HK-2 (cell line): ENCODE results near the gene UNC50.

ENCODE experiments used
- DNase-seq: peaks from one replicate; pipeline ENCODE4 v3.0.0-alpha.2; 2018; ENCODE audit not compliant: unreplicated experiment

UNC50 gene, protein sequence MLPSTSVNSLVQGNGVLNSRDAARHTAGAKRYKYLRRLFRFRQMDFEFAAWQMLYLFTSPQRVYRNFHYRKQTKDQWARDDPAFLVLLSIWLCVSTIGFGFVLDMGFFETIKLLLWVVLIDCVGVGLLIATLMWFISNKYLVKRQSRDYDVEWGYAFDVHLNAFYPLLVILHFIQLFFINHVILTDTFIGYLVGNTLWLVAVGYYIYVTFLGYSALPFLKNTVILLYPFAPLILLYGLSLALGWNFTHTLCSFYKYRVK

DNA sequence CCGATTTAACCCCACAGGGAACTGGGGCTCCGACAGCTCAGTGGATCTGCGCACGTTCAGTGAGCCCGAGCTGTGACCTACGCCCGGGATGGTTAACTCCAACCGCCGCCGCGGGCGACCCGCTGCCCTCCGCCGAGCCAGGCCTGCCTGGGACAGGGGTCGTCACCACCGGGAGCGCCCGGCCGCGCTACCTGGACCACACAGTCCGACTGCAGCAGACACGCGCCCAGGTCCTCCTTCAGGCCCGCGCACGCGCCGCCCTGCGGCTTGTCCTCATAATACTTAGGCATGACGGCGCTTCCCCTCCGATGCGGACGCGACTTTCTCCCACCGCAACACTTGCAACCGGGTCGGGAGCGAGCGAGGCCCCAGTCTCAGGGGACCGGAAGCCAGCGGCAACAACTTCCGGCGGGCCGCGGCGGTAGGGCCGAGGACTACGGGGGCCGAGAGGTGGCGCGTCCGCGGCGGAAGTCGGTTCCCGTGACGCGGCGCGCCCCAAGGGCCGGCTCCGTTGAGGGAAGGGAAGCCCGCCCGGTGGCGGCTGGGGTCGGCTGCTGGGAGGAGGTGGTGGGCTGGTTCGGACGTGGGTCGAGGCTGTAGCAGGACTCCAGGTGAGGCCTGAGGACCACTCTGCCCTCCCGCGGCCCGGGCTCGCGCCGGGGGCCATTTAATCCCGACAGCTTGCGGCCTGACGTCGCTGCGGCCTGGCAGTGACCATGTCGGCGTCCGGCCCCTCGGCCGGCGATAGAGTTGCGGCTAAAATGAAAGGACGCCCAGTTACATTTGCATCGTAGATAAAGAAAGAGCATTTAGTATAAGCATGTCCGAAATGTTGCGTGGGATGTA, at the start of gene UNC50, which contains the start of gene COA5:
Gene UNC50 (plus strand): TSS at position 474 of the 846 bp plus-strand sequence. CDS start 1,171 bp downstream, outside the sequence.
Gene COA5 (minus strand): TSS at position 397 of the 846 bp plus-strand sequence. CDS start 107 bp downstream, at position 290.
- peak; percentile 90 for DNase-seq

DNA sequence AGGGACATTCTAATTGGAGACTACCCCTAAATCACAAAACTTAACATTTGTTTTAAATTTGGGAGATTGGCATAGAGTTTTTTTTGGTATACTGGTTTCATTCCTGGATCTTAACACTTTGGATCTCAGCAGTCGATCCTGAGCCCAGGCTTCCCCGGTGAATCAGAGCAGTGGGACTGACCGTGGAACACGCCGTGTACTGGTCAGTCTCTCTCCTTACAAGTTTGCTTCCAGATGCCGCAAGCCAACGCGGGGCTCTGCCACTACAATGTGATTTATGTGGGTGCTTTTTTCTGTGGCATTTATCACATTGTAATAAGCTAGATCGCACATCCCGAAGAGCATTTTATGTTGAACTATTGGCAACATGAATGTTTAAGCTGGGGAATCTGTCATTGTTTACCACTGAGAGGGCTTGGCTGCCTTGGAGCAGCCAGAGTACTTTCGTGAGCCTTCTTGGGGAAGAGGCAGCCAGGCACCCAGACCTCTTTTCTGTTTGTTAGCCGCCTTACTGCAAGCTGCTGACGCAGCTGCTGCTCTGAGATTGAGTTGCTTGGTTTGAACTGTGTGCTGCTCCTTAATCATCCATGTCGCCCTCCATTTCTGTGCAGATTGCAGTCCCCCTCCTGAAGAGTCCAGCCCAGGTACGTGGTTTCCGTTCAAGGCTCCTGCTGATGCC, 49.4 kb upstream of the UNC50 start:
- no peak for DNase-seq

DNA sequence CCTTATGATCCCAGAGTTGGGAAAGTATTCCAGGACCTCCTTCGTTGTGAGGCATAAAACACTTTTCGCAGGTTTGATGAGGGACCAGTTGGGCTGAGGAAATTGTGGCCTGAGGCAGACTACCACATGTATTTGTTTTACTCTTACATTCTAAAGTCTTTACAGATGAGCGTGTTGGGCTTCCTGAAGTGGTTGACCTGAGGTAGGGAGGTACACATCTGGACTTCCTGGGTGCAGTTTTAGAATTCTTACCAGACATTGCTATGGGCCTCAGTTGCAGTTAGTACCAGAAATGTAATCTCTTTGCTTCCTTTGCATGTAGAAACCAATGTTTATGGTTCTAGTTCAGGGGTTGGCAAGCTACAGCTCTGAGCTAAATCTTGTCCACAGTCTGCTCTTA, 48.8 kb upstream of the UNC50 start:
- DNase-seq, result no peak

DNA sequence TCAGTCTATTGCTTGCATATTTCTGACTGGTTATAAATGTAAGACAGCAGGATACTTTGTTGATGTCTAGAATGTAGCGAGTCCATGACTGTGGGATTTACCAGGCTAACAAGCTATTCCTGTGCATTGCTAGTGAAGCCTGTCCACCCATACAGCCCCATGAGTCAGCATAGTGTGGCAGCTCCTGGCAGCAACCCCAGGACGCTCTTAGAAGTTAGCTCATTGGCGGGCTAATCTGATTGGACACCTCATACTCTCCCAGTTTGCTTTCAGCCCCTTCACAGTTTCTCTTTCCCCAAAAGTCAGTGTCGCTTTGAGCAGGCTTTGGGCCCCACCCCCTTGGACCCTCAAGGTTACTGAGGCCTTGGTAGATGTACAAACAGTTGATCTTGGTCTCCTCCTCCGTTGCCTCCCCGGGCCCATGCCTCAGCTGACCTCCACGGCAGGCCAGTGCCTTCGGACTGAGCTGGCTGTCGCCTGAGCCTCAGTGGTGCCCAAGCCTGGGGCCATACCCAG, 48.1 kb upstream of the UNC50 start:
- peak; percentile 48 for DNase-seq

DNA sequence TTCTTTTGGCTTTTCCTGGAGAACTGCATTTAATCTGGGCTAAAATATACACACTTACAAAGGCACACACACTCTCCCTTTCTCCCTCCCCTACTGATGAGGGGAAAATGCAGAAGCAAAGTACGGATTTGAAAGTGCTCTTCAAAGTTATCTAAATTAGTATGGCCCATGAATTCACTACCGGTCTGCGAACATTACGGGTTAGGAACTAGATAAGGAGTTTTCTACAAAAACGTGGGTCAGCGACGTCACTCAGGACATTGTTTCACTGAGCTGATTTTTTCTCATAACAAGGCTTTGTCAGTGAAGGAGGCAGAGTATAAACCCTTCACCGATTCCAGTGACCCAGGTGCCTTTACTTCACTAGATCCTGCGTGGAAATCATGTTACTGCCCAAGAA, 47.4 kb upstream of the UNC50 start:
- DNase-seq, result no peak

DNA sequence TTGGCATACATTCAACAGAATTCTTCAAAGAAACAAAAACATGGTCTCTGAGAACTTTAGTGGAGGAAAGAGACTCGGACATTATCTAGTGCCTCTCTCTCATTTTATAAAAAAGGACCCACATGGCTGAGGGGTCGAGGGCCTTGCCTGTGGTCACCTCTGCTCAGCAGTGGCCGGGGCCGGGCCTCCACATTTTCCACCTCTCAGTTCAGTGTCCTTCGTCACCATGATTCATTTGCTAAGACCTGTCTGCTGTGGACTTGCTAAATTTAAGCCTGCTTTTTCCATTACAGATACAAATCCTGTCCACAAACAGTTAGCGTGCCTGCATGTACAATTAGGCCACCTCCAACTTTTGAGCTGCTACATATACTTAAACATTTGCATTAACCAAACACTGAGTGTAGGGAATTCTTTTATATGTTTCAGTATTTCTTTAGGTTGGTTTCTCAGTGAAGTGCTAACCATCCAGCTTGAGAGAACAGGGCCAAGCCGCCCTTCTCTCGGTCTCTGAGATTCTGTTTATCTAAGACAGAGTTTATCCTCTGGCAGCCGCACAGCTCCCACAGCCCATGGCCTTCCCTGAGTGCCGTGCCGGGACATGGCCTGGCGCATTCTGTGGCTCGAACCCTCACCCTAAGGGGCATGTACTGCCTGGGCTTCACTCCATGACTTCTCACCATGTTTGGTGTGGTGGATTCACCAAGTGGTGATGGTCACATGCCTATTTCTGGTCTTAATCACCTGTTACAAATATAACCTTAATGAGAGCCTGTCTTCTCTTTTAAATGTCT, 46.3 kb upstream of the UNC50 start:
- DNase-seq, result no peak

DNA sequence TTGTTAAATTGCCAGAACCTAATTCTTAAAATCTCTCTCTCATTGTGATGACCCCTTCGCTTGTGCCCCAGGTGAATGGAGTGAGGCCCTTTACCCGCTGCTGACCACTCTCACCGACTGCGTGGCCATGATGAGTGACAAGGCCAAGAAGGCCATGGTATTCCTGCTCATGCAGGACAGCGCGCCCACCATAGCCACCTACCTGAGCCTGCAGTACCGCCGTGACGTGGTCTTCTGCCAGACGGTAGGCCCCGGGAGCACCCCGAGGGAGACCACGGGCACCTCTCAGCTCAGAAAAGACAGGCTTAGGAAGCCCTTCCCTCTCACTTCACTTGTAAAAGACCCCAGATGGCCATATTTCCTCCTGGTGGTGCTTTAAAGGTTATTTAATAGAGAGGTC, 45.0 kb upstream of the UNC50 start:
- DNase-seq, result no peak

DNA sequence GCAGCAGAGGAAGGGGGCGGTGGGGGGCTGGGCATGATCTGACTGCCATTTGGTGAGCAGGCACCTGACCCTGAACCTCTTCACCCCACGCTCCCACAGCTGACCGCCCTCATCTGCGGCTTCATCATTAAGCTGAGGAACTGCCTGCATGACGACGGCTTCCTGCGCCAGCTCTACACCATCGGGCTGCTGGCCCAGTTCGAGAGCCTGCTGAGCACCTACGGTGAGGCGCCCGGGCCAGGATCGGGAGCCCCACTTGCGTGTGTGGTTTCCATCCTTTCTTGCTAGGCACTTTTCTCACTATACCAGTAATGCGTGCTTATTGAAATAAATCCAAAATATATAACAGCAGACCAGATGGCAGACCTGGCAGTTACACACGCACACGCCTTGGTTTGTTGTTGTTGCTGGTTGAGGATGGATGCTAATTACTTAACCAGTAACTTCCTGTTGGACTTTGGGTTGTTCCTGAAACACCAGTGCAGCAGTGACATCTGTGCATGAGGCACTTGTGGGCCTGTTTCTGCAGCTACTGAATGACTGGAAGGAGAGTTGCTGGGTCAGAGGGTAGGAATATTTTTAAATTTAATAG, 43.8 kb upstream of the UNC50 start:
- DNase-seq, result no peak

DNA sequence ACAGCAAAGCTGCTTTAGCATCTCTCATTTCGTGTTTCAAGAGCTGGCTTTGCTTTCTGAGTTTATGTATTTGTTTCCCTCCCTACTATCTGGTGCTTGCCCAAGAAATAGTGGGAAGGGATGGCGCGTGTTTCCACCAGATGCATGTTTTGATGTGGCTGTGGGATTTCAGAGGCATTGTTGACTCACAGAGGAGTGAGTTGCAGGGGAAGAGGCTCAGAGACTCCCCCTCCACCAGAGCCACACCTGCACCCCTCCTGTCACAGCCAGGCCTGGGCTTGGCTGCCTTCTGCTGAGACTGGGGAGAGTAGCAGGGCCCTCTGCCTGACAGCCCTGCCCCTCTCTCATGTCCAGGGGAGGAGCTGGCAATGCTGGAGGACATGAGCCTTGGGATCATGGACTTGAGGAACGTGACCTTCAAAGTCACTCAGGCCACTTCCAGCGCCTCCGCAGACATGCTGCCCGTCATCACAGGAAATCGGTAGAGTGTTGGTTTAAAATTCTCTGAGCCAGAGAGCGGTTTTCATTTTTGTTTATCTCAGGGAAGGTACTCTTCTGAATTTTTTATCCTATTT, 43.0 kb upstream of the UNC50 start:
- no peak for DNase-seq

DNA sequence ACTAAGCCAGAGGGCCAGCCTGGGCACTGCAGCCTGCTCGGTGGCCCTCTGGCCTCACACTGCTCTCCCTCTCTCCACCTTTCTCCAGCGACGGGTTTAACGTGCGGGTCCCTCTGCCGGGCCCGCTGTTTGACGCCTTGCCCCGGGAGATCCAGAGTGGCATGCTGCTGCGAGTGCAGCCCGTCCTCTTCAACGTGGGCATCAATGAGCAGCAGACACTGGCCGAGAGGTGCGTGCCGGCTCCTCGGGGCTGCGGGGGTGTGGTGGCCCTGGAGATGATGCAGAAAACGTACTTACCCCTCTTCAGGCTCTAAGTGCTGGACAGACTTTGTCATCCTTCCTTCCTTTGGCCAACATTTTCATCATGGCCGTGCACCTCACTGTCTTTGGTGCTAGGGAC, 42.4 kb upstream of the UNC50 start:
- DNase-seq, result no peak

DNA sequence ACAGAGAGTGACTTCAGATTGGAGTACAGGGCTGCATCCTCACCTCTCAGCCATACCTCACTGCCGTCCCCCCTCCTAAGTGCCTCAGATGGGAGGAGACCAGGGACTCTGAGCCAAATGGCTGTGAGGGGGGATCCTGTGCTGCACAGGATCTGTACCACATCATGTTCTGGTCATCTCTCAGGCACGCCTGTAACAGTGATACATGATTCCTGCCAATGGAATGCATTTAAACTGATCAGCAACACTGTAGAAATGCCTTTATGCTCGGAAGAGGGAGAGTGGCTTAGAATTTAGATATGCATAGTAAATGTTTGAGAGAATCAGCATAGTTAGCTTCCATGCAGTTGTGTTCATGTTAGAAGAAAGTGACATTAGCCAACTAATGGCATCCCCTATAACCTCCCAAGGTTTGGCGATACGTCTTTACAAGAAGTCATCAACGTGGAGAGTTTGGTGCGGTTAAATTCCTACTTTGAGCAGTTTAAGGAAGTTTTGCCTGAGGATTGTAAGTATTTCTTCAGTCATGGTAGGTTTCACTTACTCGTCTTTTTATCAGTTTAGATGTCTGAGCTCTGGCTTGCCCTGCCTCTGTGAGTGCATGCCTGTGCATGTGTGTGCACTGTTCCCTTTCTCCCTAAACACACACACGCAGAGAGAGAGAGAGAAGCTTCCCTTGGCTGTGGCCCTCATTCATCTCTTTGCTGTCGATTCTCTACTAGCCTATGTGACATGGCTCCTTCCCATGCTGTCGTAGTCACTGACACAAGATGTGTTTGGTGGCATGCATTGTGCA, 40.0 kb upstream of the UNC50 start:
- no peak for DNase-seq

DNA sequence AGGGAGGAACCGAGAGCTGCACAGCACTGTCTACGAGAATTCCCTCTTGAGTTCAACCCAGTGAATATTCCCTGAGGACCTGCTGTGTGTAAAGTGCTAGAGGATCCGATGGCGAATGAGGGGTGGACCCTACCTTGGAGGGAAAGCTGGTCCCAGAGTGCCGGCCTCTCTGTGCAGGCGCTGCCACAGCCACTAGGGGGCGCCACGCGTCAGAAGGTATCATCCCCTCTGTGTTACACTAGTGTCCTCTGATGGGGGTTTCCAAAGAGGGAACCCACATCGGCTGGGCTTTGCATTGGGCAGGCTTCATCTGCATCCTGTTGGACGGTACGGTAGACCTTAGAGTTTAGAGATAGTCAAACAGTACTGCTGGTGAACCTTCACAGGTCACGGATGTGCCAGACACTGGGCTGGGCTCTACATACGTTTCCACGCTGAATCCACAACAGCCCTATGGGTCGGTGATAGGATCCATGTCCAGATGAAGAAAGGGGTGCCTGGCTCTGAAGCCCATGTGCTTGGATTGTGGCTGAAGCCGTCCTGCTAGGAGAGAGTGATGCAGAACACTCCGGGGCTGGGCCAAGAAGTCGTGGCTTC, 39.1 kb upstream of the UNC50 start:
- peak; percentile 44 for DNase-seq

DNA sequence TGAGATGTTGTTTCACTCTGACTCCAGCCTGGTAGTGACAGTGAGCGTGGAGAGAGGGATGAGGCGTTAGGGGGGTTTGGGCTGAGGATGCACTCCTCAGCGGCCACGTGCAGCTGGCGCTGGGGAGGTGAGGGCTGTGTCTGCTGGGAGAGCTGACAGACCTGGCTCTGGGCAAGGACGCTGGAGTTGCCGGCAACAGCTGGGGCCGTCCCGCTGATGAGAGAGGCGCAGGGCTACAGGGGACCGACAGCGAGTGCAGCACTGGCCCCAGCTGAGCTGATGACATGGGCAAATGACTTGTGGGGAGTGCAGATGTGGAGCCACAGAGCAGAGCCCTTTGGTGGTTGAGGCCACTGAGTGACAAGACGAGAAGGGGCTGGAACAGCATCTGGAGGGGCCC, 38.5 kb upstream of the UNC50 start:
- no peak for DNase-seq

DNA sequence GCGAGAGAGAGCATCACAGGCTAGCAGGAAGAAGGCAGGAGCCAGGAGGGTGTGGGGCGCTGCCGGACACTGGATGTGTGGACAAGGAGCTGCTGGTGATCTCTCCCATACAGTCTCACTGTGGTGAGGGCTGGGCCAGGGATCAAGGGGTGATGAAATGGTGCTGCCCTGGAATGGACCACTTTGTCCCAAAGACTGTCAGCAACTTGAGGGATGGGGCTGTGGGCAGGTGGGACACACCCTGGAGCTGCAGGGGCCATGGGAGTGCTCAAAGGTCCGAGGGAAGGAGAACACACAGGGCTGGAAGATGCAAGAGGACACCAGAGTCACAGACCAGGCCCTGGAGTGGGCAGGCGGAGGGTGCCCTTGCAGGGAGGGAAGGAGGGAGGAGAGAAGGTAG, 38.0 kb upstream of the UNC50 start:
- no peak for DNase-seq

DNA sequence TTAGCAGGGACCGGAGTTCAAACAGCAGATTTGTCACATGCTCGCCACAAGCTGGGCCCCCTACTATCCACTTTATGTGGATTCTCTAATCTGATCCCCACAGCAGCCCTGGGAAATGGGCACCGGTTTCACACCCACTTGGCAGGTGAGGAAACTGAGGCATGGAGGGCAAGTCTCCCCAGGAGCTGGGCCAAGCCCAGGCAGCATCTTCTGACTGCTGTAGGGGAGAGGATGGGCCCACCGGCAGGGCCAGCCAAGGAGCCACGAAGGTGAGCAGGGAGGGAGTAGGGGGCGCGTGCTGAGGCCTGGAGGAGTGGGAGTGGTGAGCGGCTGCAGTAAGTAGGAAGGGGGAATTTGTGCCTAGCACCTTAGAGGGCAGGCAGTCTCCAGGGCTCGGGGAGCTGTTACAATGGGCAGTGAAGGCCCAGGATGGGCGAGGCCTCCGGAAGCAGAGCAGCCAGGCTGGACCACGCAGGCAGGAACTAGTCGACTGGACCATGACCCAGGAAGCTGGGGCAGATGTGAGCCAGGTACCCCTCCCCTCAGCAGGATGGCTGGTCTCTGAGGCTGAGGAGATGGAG, 37.2 kb upstream of the UNC50 start:
- DNase-seq, result no peak

DNA sequence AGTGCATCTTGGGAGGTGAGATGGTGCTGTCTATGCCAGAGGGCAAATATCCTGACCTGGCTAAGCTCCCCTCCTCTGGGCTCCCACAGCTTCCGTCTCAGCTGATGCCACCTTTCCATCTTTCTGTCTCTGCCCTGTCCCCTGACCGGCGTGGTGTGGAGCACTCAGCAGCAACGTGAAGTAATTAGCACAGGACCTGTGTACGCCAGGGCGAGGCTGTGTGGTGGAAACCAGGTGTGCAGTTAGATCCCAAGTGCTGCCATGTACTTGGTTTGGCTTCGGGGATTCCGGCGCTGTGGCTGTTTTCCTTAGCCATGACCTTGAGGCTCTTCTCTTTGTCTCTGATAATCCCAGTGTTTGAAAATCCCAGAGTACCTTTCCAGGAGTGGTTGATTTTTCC, 36.6 kb upstream of the UNC50 start:
- no peak for DNase-seq

DNA sequence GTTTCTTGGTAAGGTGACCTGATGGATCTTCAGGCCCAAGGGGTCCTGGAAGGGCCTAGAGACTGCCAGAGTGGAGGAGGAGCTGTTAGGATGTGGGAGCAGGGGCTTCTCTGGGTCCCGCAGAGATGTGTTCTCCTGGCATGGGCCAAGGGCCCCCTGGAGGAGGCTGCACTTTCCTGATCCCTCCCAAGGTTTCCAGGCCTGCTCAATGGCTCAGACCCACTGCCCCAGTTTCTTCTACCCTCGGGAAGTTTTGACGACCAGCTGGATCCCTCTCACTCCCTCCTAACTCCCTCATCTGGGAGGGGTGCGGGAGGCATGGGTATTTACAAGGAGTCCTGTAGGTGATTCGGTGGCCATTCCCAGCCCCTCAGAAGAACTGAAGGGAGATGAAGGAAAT, 36.2 kb upstream of the UNC50 start:
- no peak for DNase-seq

DNA sequence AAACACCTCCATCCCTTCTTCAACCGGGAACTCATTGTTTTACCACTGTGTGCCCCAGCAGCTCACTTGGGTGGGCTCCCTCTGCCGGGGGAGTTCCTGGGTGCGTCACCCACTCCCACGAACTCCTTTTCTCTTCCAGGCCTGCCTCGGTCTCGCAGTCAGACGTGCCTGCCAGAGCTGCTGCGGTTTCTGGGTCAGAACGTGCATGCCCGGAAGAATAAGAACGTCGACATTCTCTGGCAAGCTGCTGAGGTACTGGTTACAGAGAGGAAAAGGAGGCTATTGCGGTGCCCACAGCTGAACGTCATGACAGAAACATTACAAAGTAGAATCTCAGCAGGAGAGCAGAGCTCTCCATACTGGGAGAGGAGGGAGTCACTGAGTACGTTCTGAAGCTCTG, 35.7 kb upstream of the UNC50 start:
- no peak for DNase-seq

DNA sequence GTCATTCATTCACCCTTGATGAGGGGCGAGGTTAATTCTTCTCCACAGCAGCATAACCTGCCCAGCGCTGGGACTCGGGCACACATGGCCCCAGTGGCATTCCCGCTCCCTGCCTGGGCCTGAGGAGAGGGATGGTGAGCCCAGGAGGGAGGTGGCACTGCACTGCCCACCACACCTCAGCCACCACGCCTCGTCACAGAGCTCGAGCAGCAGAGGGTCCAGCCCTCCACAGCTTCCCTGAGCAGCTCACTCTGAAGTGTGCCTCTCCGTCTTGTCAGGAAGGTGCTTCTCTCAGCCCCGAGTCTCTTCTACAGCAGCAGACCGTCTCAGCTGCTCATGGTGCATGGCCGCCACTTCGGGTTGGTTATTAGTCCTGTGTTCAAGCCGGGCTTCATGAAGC, 35.0 kb upstream of the UNC50 start:
- no peak for DNase-seq
